Colonic mucosa (tissue), 4 donors: ENCODE measurements around the gene PEAK3. TPM values are rescaled to one million over a fixed set of nuclear protein-coding genes. Genes with fewer than 3 reads are reported as not detected.

Experiments used
- DNase-seq: peaks from one replicate; pipeline ENCODE4 v3.0.0-alpha.2; 2020
- H3K27ac ChIP-seq: fragments of 200-600 bp; one replicate; pipeline ENCODE4 v1.8.0; 2021
- H3K27me3 ChIP-seq: fragments of 200-600 bp; one replicate; pipeline ENCODE4 v1.8.0; 2021
- H3K36me3 ChIP-seq: fragments of 200-600 bp; one replicate; pipeline ENCODE4 v1.8.0; 2021
- H3K4me1 ChIP-seq: fragments of 200-600 bp; one replicate; pipeline ENCODE4 v1.8.0; 2021; ENCODE audit warnings: mild to moderate bottlenecking
- H3K4me3 ChIP-seq: fragments of 200-600 bp; one replicate; pipeline ENCODE4 v1.8.0; 2021
- H3K9ac ChIP-seq, 2 donors: one replicate each; pipeline ENCODE4 v1.7.0; 2013; ENCODE audit warnings: control low read depth in 2 of 2, low read depth in 2 of 2, low read length in 2 of 2
- H3K9me3 ChIP-seq: fragments of 200-600 bp; one replicate; pipeline ENCODE4 v1.8.0; 2021
- CTCF ChIP-seq: fragments of 200-600 bp; IDR thresholded peaks from one replicate; pipeline ENCODE4 v1.8.0; 2022; ENCODE audit warnings: antibody characterized with exemption, mild to moderate bottlenecking
- intact Hi-C: fragments of 100-400 bp; cut with DNase I; formaldehyde crosslinking; loops from one replicate; pipeline ENCODE4 v1.14.1; 2022
- total RNA-seq, 2 donors: library from RNA; stranded (reverse); fragmentation: NEBNext Ultra II Directional in 1 of 2; extraction: Animal tissue kit (Norgen Biotek cat#: 25700) in 1 of 2; gene quantifications; one replicate each; pipeline ENCODE4 v1.2.1, GENCODE V29; 2021
- donor health status: healthy.
- donor health status: DM: no; HTN: no; CAD: no.
- donor health status: DM: no; HTN: no; CAD: no.

The PEAK3 gene
- total RNA-seq, 2 donors from 2014 or later, result 0.29 to 0.72 TPM

- intact Hi-C loops, result no loop called here
- no peak for TF ChIP-seq CTCF
- Histone ChIP-seq H3K4me1 (peaks cover 24% of the 10 kb centered on the region), H3K9ac (peak overlapping the region; percentile 43 to 57), H3K36me3 (peaks cover 15% of the 10 kb centered on the region), H3K27ac (no peak overlapping the region), H3K4me3 (no peak overlapping the region), H3K27me3 (no peaks in the 10 kb centered on the region), H3K9me3 (no peaks in the 10 kb centered on the region)
- DNase-seq, result no peak
These were observed 40.9 kb downstream of the PEAK3 start for GRCh38 chr19:2240881-2241760.

GRCh38 chr19:2239771-2240770 is 41.9 kb downstream of the PEAK3 start:
- peak overlapping the region in 1 of 2 donors; percentile 43 for H3K9ac ChIP-seq
- H3K27ac ChIP-seq, result peak overlapping the region; percentile 1
- no peak for TF ChIP-seq CTCF
- H3K36me3 ChIP-seq, result peaks cover 11% of the 10 kb centered on the region
- intact Hi-C loops, result loop anchor here (5.0 to 10.0 kb wide), 2 partner anchors 32 to 75 kb away; partner anchors contain the start of gene DOT1L
- no peaks in the 10 kb centered on the region for H3K9me3 ChIP-seq
- H3K4me1 ChIP-seq, result peaks cover 26% of the 10 kb centered on the region
- peak overlapping the region; percentile 21 for H3K4me3 ChIP-seq
- no peaks in the 10 kb centered on the region for H3K27me3 ChIP-seq
- no peak for DNase-seq

DNA sequence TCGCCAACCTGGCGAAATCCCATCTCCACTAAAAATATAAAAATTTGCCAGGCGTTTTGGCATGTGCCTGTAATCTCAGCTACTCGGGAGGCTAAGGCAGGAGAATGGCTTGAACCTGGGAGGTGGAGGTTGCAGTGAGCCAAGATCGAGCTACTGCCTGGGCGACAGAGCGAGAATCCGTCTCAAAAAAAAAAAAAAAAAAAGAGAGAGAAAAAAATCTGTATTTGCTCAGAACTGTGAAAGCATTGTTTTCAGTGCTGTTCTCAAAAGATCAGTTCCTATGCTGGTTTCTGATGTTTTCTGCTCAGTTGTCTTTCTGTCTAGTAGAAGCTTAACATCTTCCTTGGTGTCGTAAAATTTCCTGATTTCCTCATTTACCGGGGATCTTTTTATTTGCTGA is 42.8 kb downstream of the PEAK3 start:
- H3K27ac ChIP-seq, result peak overlapping the region; percentile 1
- H3K9ac ChIP-seq, result no peak overlapping the region
- no peaks in the 10 kb centered on the region for H3K9me3 ChIP-seq
- H3K36me3 ChIP-seq, result peaks cover 2% of the 10 kb centered on the region
- no peaks in the 10 kb centered on the region for H3K27me3 ChIP-seq
- no peak for DNase-seq
- intact Hi-C loops, result loop anchor here (5.0 to 10.0 kb wide), 2 partner anchors 33 to 74 kb away; partner anchors contain the start of gene DOT1L
- no peak overlapping the region for H3K4me3 ChIP-seq
- no peak for TF ChIP-seq CTCF
- H3K4me1 ChIP-seq, result peaks cover 32% of the 10 kb centered on the region

DNA sequence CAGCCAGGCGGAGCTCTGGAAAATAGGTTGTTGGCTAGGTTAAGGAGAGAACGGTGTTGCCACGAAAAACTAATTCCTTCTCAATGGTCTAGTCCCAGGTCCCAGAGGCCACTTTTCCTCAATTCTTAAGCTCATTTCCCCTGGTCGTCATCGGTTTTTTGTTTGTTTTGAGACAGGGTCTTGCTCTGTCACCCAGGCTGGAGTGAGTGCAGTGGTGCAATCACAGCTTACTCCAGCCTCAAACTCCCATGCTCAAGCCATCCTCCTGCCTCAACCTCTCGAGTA is 44.2 kb downstream of the PEAK3 start:
- no peaks in the 10 kb centered on the region for H3K27me3 ChIP-seq
- H3K4me3 ChIP-seq, result peak overlapping the region; percentile 97
- no peak overlapping the region for H3K27ac ChIP-seq
- peak overlapping the region; percentile 76 to 91 for H3K9ac ChIP-seq
- peaks cover 32% of the 10 kb centered on the region for H3K4me1 ChIP-seq
- intact Hi-C loops, result loop anchor here (5.0 to 10.0 kb wide), 2 partner anchors 34 to 73 kb away; partner anchors contain the start of gene DOT1L
- H3K9me3 ChIP-seq, result no peaks in the 10 kb centered on the region
- no peak for DNase-seq
- TF ChIP-seq CTCF, result no peak
- H3K36me3 ChIP-seq, result no peaks in the 10 kb centered on the region
